CD4-positive, CD25-positive, alpha-beta regulatory T cell (primary cell): ENCODE results near the gene SENP8. TPM values are rescaled to one million over a fixed set of nuclear protein-coding genes. Genes with fewer than 3 reads are reported as not detected.
A peak's percentile ranks its signal among the peaks of the same experiment; 100 is the strongest.
"Not testable (repeated sequence)": the region's sequence is repeated elsewhere in the genome, so short reads cannot be mapped to it uniquely, and the experiment has no call there.

Experiments used
- ATAC-seq, 2 donors: fragments of 150-1000 bp; cut with Tn5 transposase; one replicate each; pipeline ENCODE4 v1.10.0; 2021; ENCODE audit warnings: low read depth in 2 of 2, moderate number of reproducible peaks in 2 of 2, moderate library complexity in 1 of 2
- DNase-seq, 3 donors: peaks; one replicate each; pipeline versions ENCODE4 v3.0.0 to v3.0.0-alpha.2; 2012 to 2022; ENCODE audit warnings: mixed read lengths in 1 of 3
- H3K27ac ChIP-seq: one replicate; pipeline ENCODE4 v1.7.0; 2013; ENCODE audit warnings: mild to moderate bottlenecking, low read length; ENCODE audit not compliant: insufficient read depth, poor library complexity, severe bottlenecking
- H3K27me3 ChIP-seq: one replicate; pipeline ENCODE4 v1.7.0; 2013; ENCODE audit warnings: low read length; ENCODE audit not compliant: control insufficient read depth, insufficient read depth
- H3K36me3 ChIP-seq: one replicate; pipeline ENCODE4 v1.7.0; 2013; ENCODE audit warnings: mild to moderate bottlenecking, low read length, moderate library complexity; ENCODE audit not compliant: control insufficient read depth, insufficient read depth
- H3K4me1 ChIP-seq: 2 replicates; pipeline ENCODE4 v1.7.0; 2013; ENCODE audit warnings: mild to moderate bottlenecking, low read length; ENCODE audit not compliant: insufficient read depth, control insufficient read depth, poor library complexity, severe bottlenecking
- H3K4me3 ChIP-seq: one replicate; pipeline ENCODE4 v1.7.0; 2013; ENCODE audit warnings: low read depth, mild to moderate bottlenecking, low read length, moderate library complexity
- H3K9me3 ChIP-seq, 2 experiments: 1 replicate in 1 of 2; 2 replicates in 1 of 2; pipeline ENCODE4 v1.7.0; 2013; ENCODE audit warnings: low read length in 2 of 2, mild to moderate bottlenecking in 1 of 2, moderate library complexity in 1 of 2; ENCODE audit not compliant: control insufficient read depth in 2 of 2
- H3K27ac Mint-ChIP-seq, 3 donors: one replicate each; pipeline ENCODE4 v1.8.0; 2020 to 2022; ENCODE audit warnings: mild to moderate bottlenecking in 3 of 3, mixed read lengths in 3 of 3, moderate library complexity in 2 of 3
- H3K27me3 Mint-ChIP-seq: one replicate; pipeline ENCODE4 v1.8.0; 2022; ENCODE audit warnings: mild to moderate bottlenecking, mixed read lengths
- H3K36me3 Mint-ChIP-seq: one replicate; pipeline ENCODE4 v1.8.0; 2020; ENCODE audit warnings: mixed read lengths
- H3K4me1 Mint-ChIP-seq, 4 donors: one replicate each; pipeline ENCODE4 v1.8.0; 2020 to 2022; ENCODE audit warnings: mixed read lengths in 4 of 4, mild to moderate bottlenecking in 1 of 4
- H3K4me3 Mint-ChIP-seq, 4 donors: one replicate each; pipeline ENCODE4 v1.8.0; 2020 to 2022; ENCODE audit warnings: mild to moderate bottlenecking in 4 of 4, mixed read lengths in 4 of 4, moderate library complexity in 3 of 4
- H3K9me3 Mint-ChIP-seq, 7 donors: one replicate each; pipeline ENCODE4 v1.8.0; 2020 to 2022; ENCODE audit warnings: mixed read lengths in 7 of 7, mild to moderate bottlenecking in 3 of 7, moderate library complexity in 2 of 7
- polyA plus RNA-seq, 4 donors: library from polyadenylated mRNA; unstranded; fragments of 300-500 nt; fragmentation: Illumina TruSeq; gene quantifications; one replicate each; pipeline ENCODE4 v1.2.3, GENCODE V29; 2021
- total RNA-seq: library from RNA; stranded (reverse); gene quantifications from one replicate; pipeline ENCODE4 v1.2.3, GENCODE V29; 2022

SENP8 gene
- total and polyA plus RNA-seq, 5 donors from 2014 or later, result 0.15 to 1.4 (median 1.3) TPM

DNA sequence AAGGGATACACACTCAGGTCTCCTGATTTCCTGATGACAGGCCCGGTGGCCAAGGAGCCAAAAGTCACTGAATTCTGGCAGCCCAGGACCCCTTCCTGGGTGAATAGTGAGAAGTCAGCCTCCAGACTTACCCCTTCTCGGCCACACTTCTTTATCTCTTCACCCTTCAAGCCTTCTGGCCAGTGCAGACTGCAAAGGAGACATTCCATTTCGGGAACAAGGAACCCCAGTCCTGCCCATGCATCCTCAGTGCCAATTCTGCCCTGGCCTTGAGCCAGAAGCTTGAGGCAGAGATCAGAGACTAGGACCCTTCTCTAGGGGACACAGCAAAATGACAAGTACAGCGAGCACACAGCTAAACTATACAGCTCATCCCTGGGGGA, 50.6 kb downstream of the SENP8 start:
- H3K36me3 Mint-ChIP-seq, result no peaks in the 10 kb centered on the region
- no peak for ATAC-seq
- Histone ChIP-seq H3K9me3 (no peaks in the 10 kb centered on the region), H3K27me3 (no peaks in the 10 kb centered on the region), H3K27ac (no peak overlapping the region), H3K36me3 (no peaks in the 10 kb centered on the region), H3K4me3 (no peak overlapping the region), H3K4me1 (no peaks in the 10 kb centered on the region)
- H3K27ac Mint-ChIP-seq, result peak overlapping the region in 1 of 3 donors; percentile 44
- no peak for DNase-seq
- peaks cover 0 to 2% (median 0%) of the 10 kb centered on the region in 4 donors for H3K4me1 Mint-ChIP-seq
- no peak overlapping the region for H3K4me3 Mint-ChIP-seq
- H3K27me3 Mint-ChIP-seq, result peaks cover 13% of the 10 kb centered on the region
- H3K9me3 Mint-ChIP-seq, result peaks cover 0 to 2% (median 0%) of the 10 kb centered on the region in 7 donors

DNA sequence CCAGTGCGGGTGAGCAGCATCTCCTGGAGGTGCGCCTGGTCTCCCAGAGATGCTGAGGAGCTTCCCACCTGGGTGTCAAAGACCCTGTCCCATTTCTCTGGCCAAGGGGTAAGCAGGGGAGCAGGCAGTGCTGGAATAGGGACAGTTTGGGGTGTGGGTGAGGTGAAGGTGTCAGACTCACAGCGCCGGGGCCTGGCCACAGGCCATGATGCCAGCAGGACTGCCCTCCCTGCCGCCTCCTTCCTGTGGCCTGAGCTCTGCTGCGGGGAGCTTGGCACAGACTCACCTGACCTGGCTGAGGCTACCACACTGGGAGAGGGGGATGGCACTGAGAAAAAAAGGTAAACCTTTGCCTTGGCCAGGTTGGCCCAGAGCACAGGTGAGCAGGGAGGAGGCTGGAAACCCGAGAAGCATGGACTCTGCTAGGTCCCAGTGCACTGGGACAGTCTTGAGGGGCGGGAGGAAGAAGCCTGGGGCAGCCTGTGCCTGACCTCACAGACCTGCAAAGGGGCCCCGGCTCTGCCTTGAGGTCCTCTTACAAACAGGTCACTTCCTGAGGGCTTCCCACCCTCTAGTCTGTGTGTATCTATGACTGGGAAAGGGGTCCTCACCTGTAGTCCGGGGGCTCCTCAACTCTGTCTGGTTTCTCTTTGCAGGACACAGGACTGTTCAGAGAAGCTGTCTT, 51.2 kb downstream of the SENP8 start:
- Mint-ChIP-seq H3K27me3 (peaks cover 10% of the 10 kb centered on the region), H3K4me1 (peaks cover 0 to 2% (median 0%) of the 10 kb centered on the region in 4 donors), H3K27ac (peak overlapping the region in 1 of 3 donors; percentile 44), H3K36me3 (no peaks in the 10 kb centered on the region), H3K4me3 (no peak overlapping the region), H3K9me3 (peaks cover 0 to 2% (median 0%) of the 10 kb centered on the region in 7 donors)
- Histone ChIP-seq H3K4me1 (no peaks in the 10 kb centered on the region), H3K9me3 (no peaks in the 10 kb centered on the region), H3K36me3 (no peaks in the 10 kb centered on the region), H3K27ac (no peak overlapping the region), H3K27me3 (no peaks in the 10 kb centered on the region), H3K4me3 (no peak overlapping the region)
- DNase-seq (no peak), ATAC-seq (no peak)

DNA sequence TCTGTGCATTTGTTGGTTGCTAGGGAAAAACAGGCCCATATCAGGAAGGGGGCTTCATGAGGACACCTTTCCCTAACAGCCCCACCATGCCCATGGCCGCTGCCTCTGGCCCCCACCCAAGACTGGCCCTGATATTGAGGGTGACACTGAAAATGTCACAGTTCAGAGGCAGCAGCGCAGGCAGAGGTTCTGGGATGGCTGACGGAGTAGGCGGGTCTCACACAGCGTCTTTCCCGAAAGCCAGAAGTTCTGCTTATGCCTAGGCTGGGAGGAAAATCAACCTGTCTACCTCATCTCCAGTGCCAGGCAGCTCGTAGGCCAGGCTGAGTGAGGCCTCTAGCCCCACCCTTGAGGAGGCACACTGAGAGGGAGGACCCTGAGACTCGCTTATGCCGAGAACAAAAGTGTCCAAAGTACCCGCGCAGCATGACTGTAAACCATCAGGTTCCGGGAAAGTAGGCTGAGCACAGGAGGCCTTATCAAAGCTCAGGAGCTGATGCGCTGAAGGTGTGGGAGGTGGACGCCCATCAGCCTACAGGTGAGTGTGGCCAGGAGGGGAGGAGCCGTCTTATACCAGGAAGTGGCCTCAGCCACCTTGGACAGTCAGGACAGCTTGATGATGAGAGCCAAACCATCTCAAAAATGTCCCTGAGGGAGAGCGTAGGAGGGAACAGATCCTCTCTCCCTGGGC, 51.9 kb downstream of the SENP8 start:
- no peak overlapping the region for H3K4me3 Mint-ChIP-seq
- H3K27me3 Mint-ChIP-seq, result peaks cover 17% of the 10 kb centered on the region
- H3K9me3 Mint-ChIP-seq, result peaks cover 0 to 2% (median 0%) of the 10 kb centered on the region in 7 donors
- no peaks in the 10 kb centered on the region for H3K9me3 ChIP-seq
- H3K27me3 ChIP-seq, result no peaks in the 10 kb centered on the region
- H3K27ac Mint-ChIP-seq, result no peak overlapping the region
- no peak overlapping the region for H3K4me3 ChIP-seq
- peaks cover 0 to 2% (median 0%) of the 10 kb centered on the region in 4 donors for H3K4me1 Mint-ChIP-seq
- H3K36me3 ChIP-seq, result no peaks in the 10 kb centered on the region
- no peak overlapping the region for H3K27ac ChIP-seq
- no peaks in the 10 kb centered on the region for H3K36me3 Mint-ChIP-seq
- no peak for DNase-seq
- ATAC-seq, result no peak
- no peaks in the 10 kb centered on the region for H3K4me1 ChIP-seq

DNA sequence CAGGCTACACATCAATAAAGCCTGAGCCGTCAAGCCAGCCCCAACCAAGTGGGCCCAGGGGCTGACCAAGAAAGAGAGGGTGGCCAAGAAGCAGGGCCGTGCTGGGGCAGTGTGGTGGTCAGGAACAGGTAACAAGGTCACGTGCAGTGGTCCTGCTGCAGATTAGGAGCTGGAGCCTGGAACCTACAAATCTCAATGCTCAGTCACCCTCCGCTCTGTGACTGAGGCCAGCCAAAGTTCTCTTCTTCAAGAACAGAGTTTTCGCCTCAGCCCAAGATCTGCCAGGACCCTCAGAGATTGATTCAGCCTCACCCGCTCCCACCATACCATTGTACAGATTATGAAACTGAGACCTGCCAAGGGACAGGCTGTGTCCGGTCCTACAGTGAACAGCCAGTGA, 52.5 kb downstream of the SENP8 start:
- Histone ChIP-seq H3K27me3 (no peaks in the 10 kb centered on the region), H3K4me3 (no peak overlapping the region), H3K9me3 (no peaks in the 10 kb centered on the region), H3K36me3 (no peaks in the 10 kb centered on the region), H3K4me1 (no peaks in the 10 kb centered on the region), H3K27ac (no peak overlapping the region)
- Mint-ChIP-seq H3K27ac (no peak overlapping the region), H3K4me1 (peaks cover 0 to 2% (median 0%) of the 10 kb centered on the region in 4 donors), H3K4me3 (no peak overlapping the region), H3K27me3 (peaks cover 23% of the 10 kb centered on the region), H3K9me3 (peaks cover 0 to 2% (median 0%) of the 10 kb centered on the region in 7 donors), H3K36me3 (no peaks in the 10 kb centered on the region)
- ATAC-seq, result no peak
- DNase-seq, result no peak

DNA sequence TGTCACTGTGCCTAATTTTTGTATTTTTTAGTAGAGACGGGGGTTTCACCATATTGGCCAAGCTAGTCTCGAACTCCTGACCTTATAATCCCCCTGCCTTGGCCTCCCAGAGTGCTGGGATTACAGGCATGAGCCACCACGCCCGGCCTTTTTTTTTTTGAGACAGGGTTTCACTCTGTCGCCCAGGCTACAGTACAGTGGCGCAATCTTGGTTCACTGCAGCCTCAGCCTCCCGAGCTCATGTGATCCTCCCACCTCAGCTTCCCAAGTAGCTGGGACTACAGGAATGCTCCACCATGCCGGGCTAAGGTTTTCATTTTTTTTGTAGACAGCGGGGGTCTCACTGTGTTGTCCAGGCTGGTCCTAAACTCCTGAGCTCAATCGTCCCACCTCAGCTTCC, 53.8 kb downstream of the SENP8 start:
- not testable (repeated sequence) for H3K4me1 Mint-ChIP-seq, ATAC-seq, H3K9me3 Mint-ChIP-seq, H3K36me3 Mint-ChIP-seq, H3K36me3 ChIP-seq, DNase-seq, H3K27ac ChIP-seq, H3K27ac Mint-ChIP-seq, H3K4me3 ChIP-seq, H3K4me3 Mint-ChIP-seq, H3K9me3 ChIP-seq, H3K4me1 ChIP-seq, H3K27me3 ChIP-seq
- H3K27me3 Mint-ChIP-seq, result peaks cover 14% of the 10 kb centered on the region

DNA sequence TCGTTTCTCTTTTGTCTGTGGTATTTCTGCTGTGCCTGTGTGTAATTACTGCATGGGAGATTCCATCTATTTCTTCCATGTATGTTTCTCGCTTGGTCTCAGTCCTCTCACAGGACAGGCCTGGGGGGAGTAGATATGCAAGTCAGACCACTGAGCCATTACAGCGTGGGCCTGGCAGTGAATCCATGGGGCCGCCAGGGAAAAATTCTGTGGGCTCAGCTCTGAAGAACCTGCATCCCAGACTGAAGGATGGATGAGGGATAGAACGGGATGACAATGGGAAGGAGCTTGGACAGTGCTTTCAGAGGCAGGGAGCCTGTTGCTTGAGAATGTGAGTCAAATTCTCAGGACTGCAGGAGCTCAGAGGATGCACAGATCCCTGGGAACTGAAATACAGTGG, 54.6 kb downstream of the SENP8 start:
- H3K4me1 Mint-ChIP-seq, result peaks cover 0 to 2% (median 0%) of the 10 kb centered on the region in 4 donors
- H3K27ac Mint-ChIP-seq, result peak overlapping the region in 1 of 3 donors; percentile 75
- ATAC-seq, result no peak

DNA sequence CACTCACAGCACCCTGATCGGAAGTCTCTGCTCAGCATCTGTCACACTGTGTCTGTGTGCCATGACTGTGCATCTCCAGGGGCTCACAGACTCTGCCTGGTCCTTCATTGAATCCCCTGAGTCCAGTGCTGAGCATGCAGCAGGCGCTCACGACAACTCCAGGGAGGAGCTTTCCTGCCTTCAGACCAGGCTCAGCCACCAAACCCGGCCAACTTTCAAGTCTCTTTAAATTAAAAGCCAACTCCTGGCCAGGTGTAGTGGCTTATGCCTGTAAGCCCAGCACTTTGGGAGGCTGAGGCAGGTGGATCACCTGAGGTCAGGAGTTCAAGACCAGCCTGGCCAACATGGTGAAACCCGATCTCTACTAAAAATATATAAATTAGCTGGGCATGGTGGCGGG, 55.2 kb downstream of the SENP8 start:
- peaks cover 13% of the 10 kb centered on the region for H3K27me3 Mint-ChIP-seq
- no peak overlapping the region for H3K27ac ChIP-seq
- no peaks in the 10 kb centered on the region for H3K9me3 ChIP-seq
- H3K36me3 Mint-ChIP-seq, result no peaks in the 10 kb centered on the region
- peaks cover 0 to 2% (median 0%) of the 10 kb centered on the region in 7 donors for H3K9me3 Mint-ChIP-seq
- no peak overlapping the region for H3K4me3 ChIP-seq
- no peaks in the 10 kb centered on the region for H3K4me1 ChIP-seq
- ATAC-seq, result no peak
- H3K4me3 Mint-ChIP-seq, result no peak overlapping the region
- H3K27me3 ChIP-seq, result no peaks in the 10 kb centered on the region
- DNase-seq, result no peak
- no peak overlapping the region for H3K27ac Mint-ChIP-seq
- H3K36me3 ChIP-seq, result no peaks in the 10 kb centered on the region
- H3K4me1 Mint-ChIP-seq, result no peaks in the 10 kb centered on the region

More for the DNA sequence above, 54.6 kb downstream of the SENP8 start:
- peaks cover 13% of the 10 kb centered on the region for H3K27me3 Mint-ChIP-seq
- no peak for DNase-seq
- Histone ChIP-seq H3K4me3 (no peak overlapping the region), H3K27ac (no peak overlapping the region), H3K9me3 (no peaks in the 10 kb centered on the region), H3K27me3 (no peaks in the 10 kb centered on the region), H3K4me1 (no peaks in the 10 kb centered on the region), H3K36me3 (no peaks in the 10 kb centered on the region)
- H3K4me3 Mint-ChIP-seq, result no peak overlapping the region
- no peaks in the 10 kb centered on the region for H3K36me3 Mint-ChIP-seq
- peaks cover 0 to 2% (median 0%) of the 10 kb centered on the region in 7 donors for H3K9me3 Mint-ChIP-seq
